GM19043 (cell line): ENCODE measurements around the gene POLH.
"Not testable (repeated sequence)": the region's sequence is repeated elsewhere in the genome, so short reads cannot be mapped to it uniquely, and the experiment has no call there.

ENCODE experiments used
- ATAC-seq: cut with Tn5 transposase; IDR thresholded peaks from one replicate; pipeline ENCODE4 v1.9.1; 2021; ENCODE audit warnings: low read depth; ENCODE audit not compliant: unreplicated experiment

Gene POLH

DNA sequence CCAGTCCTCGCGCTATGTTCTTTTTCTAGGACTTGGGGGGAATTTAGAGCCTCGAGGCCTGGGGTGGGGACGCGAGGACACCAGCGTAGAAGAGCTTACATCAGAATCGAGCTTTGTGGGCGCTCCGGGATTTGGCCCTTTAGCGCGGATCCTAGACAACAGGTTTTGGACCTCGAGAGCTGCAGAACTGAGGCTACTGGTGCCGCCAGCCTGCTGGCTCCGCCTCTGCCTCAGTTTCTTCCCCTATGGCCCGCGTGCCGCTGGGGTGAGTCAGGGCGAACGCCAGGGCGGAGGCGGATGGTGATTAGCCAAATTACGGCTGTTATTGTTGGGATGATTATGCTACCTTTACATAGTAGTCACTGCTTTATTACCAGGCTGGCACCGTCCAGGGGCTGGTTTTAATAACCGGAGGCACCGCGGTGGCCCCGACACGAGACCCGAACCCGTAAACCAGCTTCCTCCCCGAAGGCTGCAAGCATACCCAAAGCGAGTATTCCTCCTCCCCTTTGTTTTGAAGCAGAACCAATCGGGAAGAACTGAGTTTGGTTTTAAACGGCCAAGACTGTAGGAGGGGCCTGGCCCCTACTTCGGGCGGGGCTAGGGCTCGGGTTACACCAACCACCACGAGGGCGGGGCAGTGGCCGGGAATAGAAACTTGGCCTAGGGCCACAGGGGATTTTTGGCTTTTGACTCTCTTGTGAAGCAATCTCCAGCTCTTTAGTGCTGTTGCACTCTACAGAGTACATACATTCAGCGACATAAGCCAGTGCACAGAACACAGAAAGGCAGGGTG is 53.7 kb downstream of the POLH start:
- ATAC-seq = peak; percentile 64

DNA sequence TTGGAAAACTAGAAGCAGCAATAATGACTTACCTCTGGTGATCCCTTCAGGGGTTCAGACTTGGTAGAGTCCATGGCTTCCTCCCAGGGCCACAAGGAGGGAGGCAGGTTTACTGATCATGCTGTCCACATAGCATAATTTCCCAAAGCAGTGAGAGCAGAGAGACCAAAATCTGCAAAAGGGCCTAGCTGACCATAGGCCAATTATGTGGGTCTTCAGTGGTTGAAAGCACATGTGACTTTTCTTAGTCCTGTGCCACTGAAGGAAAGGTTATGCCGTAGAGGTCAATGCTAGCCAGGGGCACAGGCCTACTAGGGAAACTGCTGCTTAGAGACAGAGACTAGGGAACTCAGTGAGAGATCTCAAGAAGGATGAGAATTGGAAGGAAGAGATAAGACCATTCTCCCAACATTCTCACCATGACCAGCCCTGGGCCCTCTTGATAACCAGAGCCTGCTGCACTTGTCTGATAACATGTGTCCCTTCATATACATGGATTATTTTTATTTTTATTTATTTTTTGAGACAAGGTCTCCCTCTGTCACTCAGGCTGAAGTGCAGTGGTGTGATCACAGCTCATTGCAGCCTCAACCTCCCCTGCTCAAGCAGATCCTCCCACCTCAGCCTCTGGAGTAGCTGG is 55.1 kb downstream of the POLH start:
- ATAC-seq = no peak

DNA sequence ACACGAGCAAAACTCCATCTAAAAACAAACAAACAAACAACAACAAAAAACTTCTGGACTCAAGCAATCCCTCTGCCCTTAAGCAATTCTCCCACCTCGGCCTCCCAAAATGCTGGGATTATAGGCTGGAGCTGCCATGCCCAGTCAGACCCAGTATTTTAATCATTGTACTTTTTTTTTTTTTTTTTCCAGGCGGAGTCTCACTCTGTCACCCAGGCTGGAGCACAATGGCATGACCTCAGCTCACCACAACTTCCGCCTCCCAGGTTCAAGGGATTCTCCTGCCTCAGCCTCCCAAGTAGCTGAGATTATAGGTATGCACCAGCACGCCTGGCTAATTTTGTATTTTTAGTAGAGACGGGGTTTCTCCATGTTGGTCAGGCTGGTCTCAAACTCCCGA is 57.0 kb downstream of the POLH start:
- ATAC-seq = not testable (repeated sequence)

DNA sequence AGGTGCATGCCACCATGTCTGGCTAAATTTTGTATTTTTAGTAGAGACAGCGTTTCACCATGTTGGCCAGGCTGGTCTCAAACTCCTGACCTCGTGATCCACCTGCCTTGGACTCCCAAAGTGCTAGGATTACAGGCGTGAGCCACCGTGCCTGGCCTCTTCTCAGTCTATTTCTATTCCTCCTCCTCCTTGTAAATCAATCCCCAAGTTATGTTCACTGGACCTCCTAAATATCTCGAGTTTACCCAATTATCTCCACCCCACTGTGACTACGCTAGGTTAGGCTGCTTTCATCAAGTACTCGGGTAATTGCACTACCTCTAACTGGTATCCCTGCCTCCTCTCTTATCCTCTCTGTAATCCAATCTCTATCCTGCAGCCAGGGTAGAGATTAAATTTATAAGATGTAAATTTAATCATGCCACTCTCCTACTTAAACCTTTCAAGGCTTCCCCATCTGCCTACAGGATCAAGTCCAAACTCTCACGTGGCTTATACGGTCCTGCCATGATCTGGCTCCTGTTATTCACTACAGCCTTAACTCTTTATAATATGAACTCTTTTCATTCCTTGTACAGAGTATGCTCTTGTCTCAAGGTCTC is 58.8 kb downstream of the POLH start:
- ATAC-seq = no peak

DNA sequence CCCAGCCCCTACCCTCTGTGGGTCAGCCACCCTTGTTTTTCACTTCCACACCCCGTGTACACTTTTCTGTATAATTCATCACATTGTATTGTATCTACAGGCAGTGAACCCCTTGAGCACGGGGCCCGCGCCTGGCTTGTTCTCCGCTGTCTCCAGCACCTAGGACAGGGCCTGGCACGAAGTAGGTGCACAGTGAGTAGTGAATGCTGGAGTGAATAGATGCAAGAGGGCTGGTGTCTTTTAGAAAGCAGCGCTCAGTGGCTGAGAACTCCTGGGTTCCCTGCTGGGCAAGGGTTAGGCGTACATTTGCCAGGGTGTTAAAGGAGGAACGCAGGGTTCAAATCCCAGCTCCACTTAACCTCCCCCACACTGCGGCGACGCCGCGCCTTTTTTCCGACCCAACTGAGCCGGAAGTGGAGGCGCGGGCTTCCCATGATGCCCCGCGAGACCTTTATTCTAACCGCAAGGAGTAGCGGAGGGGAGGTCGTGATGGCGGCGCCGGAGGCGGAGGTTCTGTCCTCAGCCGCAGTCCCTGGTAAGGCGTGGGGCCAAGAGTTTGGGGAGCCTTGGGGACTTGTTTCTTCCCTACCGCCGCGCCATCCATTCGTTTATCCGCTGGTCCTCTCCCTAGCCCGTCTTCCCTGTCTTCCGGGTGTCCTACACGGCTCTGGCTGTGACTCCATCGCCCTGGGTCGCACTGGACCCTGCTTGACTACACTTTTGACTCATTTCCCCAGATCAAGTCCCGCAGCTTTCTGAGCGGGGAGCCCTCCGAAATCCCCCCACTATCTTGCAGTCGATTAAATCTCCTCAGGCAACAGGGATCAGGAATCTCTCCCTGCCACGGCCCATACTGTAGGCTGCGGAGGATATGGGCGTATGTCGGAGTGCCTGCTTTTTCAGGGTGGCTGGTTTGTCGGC is 59.7 kb downstream of the POLH start, which contains the start of gene MAD2L1BP:
TSS of gene MAD2L1BP (plus strand) at position 454 of the 921 bp plus-strand sequence. CDS start at position 490, 36 bp downstream.
- peak; percentile 64 for ATAC-seq

DNA sequence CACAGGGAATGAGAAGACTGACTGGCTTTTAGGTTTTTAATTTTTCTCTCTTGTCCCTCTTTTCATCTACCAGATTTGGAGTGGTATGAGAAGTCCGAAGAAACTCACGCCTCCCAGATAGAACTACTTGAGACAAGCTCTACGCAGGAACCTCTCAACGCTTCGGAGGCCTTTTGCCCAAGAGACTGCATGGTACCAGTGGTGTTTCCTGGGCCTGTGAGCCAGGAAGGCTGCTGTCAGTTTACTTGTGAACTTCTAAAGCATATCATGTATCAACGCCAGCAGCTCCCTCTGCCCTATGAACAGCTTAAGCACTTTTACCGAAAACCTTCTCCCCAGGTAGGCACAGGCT is 60.3 kb downstream of the POLH start:
- ATAC-seq = peak; percentile 16

DNA sequence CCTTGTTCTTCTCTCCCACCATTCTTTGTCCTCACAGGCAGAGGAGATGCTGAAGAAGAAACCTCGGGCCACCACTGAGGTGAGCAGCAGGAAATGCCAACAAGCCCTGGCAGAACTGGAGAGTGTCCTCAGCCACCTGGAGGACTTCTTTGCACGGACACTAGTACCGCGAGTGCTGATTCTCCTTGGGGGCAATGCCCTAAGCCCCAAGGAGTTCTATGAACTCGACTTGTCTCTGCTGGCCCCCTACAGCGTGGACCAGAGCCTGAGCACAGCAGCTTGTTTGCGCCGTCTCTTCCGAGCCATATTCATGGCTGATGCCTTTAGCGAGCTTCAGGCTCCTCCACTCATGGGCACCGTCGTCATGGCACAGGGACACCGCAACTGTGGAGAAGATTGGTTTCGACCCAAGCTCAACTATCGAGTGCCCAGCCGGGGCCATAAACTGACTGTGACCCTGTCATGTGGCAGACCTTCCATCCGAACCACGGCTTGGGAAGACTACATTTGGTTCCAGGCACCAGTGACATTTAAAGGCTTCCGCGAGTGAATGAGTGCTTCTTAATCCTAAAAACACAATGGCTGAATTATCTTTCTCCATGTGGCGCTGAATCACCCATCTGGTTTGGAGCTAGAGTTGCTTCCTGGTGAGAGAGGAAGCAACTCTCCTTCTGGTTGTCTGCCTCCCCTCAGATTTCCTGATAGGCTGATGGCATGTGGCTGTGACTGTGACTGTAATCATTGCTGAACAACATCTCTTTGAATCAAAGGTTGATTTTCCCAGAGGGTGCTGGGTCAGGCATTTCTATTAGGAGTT is 64.2 kb downstream of the POLH start:
- ATAC-seq = no peak

DNA sequence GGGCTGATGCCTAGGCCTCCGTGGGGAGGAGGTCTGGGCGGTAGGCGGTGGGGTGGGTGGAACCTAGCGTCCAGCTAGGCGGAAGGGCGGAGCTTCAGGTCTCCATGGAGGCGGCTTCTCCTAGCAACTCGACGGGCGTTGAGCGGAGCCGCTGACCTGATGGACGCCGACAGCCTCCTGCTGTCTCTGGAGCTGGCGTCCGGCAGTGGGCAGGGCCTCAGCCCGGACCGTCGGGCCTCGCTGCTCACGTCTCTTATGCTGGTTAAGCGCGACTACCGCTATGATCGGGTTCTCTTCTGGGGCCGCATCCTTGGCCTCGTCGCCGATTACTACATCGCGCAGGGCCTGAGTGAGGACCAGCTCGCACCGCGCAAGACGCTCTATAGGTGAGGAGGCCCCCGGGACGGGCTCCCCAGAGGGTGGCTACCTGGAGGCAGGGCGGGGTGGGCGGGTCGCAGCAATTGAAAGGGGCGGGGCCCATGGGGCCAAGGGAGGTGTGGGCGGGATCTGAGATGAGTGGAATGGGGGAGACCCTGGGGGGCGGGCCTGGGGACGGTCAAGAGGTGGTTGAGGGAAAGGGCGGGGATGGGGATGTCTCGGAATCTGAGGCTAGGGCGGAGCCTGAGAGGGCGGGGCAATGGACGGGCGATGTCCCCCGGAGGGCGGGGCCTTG is 69.1 kb downstream of the POLH start, which contains the start of gene RSPH9:
TSS of gene RSPH9 (plus strand) at position 97 of the 673 bp plus-strand sequence. CDS start at position 160, 63 bp downstream.
- ATAC-seq = no peak

DNA sequence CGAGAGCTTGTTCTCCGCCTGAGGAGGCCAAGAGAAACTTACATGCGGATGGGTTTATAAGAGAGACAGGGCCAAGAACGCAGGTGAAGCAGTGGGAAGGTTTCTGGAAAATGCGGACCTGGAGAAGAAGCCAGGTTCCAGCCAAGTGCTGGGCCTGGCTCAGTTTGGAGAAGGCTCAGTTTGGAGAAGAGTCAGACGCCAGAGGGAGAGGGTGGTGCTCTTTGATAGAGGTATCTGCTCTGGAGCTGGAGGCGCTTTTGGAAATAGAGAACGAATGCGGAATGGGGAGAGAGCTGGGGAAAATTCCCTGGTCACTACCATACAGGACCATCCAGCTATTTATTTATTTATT is 69.6 kb downstream of the POLH start:
- no peak for ATAC-seq

DNA sequence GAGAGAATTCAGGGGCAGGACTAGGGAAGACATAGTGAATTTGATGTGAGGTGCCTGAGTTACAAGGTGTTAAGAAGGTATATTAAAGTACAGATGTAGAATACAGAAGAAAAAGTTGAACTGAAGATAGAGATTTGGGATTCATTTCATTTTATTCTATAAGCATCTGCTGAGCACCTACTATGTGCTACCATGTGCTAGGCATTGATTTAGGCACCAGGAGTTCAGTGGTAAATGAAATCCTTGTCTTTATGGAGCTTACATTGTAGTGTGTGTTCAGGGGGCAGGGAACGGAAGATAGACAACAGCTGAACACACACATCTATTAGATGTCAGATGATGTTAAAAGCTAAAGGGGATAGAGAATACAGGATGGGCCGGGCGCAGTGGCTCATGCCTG is 71.6 kb downstream of the POLH start:
- no peak for ATAC-seq

DNA sequence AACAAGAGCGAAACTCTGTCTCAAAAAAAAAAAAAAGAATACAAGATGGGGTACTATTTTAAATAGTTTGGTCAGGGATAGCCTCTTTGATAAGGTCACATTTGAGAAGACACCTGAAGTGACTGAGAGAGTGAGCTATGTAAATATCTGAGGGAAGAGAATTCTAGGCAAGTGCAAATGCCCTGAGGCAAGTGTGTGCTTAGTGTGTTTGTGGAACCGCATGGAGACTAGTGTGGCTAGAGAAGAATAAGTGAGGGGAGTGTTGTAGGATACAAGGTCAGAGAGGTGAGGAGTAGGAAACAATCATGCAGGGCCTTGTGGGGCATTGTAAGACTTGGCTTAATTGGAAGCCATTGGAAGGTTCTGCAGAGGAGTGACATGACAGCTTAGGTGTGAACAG is 72.3 kb downstream of the POLH start:
- ATAC-seq = no peak

DNA sequence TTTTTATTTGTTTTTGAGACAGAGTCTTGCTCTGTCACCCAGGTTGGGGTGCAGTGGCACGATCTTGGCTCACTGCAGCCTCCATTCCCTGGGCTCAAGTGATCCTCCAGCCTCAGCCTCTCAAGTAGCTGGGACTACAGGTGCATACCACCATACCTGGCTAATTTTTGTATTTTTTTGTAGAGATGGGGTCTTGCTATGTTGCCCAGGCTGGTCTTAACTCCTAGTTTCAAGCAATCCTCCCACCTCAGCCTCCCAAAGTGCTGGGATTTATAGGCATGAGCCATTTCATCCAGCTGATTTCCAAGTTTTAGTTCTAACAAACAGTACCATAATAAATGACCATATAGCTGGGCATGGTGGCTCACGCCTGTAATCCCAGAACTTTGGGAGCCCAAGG is 76.8 kb downstream of the POLH start:
- ATAC-seq = not testable (repeated sequence)

DNA sequence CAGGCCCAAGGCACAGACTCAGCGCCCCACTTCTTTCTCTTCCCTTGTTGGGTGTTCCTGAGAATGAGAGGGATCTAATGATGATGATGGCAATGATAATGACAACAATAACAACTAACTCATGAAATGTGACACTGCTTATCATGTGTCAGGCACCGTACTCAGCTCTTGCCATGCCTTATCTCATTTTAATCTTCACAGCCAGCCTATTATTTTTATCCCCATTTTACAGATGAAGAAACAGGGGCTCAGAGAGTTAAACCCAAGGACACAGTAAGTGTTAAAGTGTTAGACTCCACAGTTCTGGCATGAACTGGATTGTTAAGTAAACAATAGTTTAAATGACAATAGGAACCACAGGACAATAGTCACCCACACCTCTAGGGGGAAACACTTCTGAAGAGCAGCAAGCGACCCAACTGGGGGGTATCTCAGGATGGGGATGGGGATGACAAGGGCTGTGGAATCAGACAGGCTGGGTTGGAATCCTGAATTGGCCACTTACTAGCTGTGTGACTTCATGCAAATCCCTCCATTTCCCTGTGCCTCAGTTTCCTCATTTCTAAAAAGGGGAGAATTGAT is 81.3 kb downstream of the POLH start:
- no peak for ATAC-seq

DNA sequence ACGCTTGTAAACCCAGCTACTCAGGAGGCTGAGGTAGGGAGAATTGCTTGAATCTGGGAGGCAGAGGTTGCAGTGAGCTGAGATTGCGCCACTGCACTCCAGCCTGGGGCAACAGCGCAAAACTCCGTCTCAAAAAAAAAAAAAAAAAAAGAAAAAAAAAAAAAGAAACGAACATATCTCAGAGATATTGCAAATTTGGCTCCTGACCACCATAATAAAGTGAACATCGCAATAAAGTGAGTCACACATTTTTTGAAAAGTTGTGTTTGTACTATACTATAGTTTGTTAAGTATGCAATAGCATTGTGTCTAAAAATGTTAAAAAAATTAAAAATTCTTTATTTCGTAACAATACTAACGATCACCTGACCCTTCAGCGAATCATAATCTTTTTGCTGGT is 82.2 kb downstream of the POLH start:
- ATAC-seq = no peak

DNA sequence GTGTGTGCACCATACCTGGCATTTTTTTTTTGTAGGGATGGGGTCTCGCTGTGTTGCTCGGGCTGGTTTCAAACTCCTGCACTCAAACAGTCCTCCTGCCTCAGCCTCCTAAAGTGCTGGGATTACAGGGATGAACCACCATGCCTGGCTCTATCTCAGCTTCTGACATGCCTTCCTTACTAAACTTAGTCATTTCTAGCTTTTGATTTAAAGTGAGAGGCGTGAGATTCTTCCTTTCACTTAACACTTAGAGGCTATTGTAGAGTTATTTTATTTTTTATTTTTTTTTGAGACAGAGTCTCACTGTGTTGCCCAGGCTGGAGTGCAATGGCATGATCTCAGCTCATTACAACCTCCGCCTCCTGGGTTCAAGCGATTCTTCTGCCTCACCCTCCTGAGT is 87.0 kb downstream of the POLH start:
- ATAC-seq = not testable (repeated sequence)
